Adipocyte (in vitro differentiated cells): ENCODE data around the gene CNEP1R1.
A peak's percentile ranks its signal among the peaks of the same experiment; 100 is the strongest.

Source experiments
- DNase-seq: peaks from one replicate; pipeline ENCODE4 v3.0.0-alpha.2; 2015; ENCODE audit warnings: low read depth
- H3K27me3 ChIP-seq: replicated peaks from 2 replicates; pipeline ENCODE4 v1.7.0; 2013; ENCODE audit warnings: mild to moderate bottlenecking, low read length, moderate library complexity; ENCODE audit not compliant: control insufficient read depth, insufficient read depth
- H3K36me3 ChIP-seq: 2 replicates; pipeline ENCODE4 v1.7.0; 2013; ENCODE audit warnings: low read length, mild to moderate bottlenecking, moderate library complexity; ENCODE audit not compliant: control insufficient read depth, insufficient read depth, severe bottlenecking
- H3K4me1 ChIP-seq: 2 replicates; pipeline ENCODE4 v1.7.0; 2013; ENCODE audit warnings: mild to moderate bottlenecking, low read length, moderate library complexity; ENCODE audit not compliant: control insufficient read depth, insufficient read depth
- H3K4me3 ChIP-seq: 2 replicates; pipeline ENCODE4 v1.7.0; 2013; ENCODE audit warnings: mild to moderate bottlenecking, low read length, moderate library complexity
- H3K9ac ChIP-seq: 2 replicates; pipeline ENCODE4 v1.7.0; 2013; ENCODE audit warnings: mild to moderate bottlenecking, low read length, moderate library complexity
- H3K9me3 ChIP-seq: 2 replicates; pipeline ENCODE4 v1.7.0; 2013; ENCODE audit warnings: mild to moderate bottlenecking, low read length, moderate library complexity; ENCODE audit not compliant: control insufficient read depth

The CNEP1R1 gene

DNA sequence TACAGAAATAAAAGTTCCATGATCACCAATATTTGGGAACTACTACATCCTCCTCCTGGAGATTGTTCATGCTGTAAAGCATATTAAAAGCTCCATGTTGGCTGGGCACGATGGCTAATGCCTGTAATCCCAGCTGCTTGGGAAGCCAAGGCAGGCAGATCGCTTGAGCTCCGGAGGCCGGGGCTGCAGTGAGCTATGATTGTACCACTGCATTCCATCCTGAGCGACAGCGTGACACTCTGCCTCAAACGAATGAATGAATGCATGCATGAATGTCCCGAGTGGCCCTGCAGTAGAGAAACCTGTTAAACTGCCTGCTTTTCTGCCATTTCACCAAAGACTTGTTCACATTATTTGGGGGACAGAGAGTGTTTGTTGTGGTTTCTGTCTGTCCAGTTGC, 15.0 kb downstream of the CNEP1R1 start:
- DNase-seq = no peak
- H3K4me3 ChIP-seq = no peak overlapping the region
- H3K36me3 ChIP-seq = peaks cover 23% of the 10 kb centered on the region
- no peaks in the 10 kb centered on the region for H3K9me3 ChIP-seq
- H3K9ac ChIP-seq = no peak overlapping the region
- H3K4me1 ChIP-seq = peaks cover 11% of the 10 kb centered on the region
- no peaks in the 10 kb centered on the region for H3K27me3 ChIP-seq

GRCh38 chr16:50040710-50041109, 15.7 kb downstream of the CNEP1R1 start:
- H3K4me1 ChIP-seq = peaks cover 11% of the 10 kb centered on the region
- peaks cover 16% of the 10 kb centered on the region for H3K36me3 ChIP-seq
- H3K4me3 ChIP-seq = no peak overlapping the region
- H3K9ac ChIP-seq = no peak overlapping the region
- no peaks in the 10 kb centered on the region for H3K27me3 ChIP-seq
- no peak for DNase-seq
- H3K9me3 ChIP-seq = no peaks in the 10 kb centered on the region

GRCh38 chr16:50043358-50043757, 18.3 kb downstream of the CNEP1R1 start:
- DNase-seq = no peak
- Histone ChIP-seq H3K4me1 (peaks cover under 1% of the 10 kb centered on the region), H3K27me3 (no peaks in the 10 kb centered on the region), H3K9ac (no peak overlapping the region), H3K36me3 (no peaks in the 10 kb centered on the region), H3K9me3 (no peaks in the 10 kb centered on the region), H3K4me3 (no peak overlapping the region)

GRCh38 chr16:50045412-50045811, 20.4 kb downstream of the CNEP1R1 start:
- H3K9ac ChIP-seq = no peak overlapping the region
- DNase-seq = no peak
- H3K27me3 ChIP-seq = no peaks in the 10 kb centered on the region
- no peaks in the 10 kb centered on the region for H3K9me3 ChIP-seq
- no peaks in the 10 kb centered on the region for H3K36me3 ChIP-seq
- no peaks in the 10 kb centered on the region for H3K4me1 ChIP-seq
- no peak overlapping the region for H3K4me3 ChIP-seq

GRCh38 chr16:50046853-50047252, 21.8 kb downstream of the CNEP1R1 start:
- no peaks in the 10 kb centered on the region for H3K9me3 ChIP-seq
- H3K4me3 ChIP-seq = no peak overlapping the region
- no peak overlapping the region for H3K9ac ChIP-seq
- no peaks in the 10 kb centered on the region for H3K36me3 ChIP-seq
- no peaks in the 10 kb centered on the region for H3K27me3 ChIP-seq
- no peaks in the 10 kb centered on the region for H3K4me1 ChIP-seq
- DNase-seq = no peak

- H3K9ac ChIP-seq = no peak overlapping the region
- H3K4me3 ChIP-seq = no peak overlapping the region
- H3K4me1 ChIP-seq = no peaks in the 10 kb centered on the region
- no peak for DNase-seq
- H3K36me3 ChIP-seq = no peaks in the 10 kb centered on the region
- no peaks in the 10 kb centered on the region for H3K27me3 ChIP-seq
- no peaks in the 10 kb centered on the region for H3K9me3 ChIP-seq
These were observed 22.8 kb downstream of the CNEP1R1 start for GRCh38 chr16:50047864-50048263.

DNA sequence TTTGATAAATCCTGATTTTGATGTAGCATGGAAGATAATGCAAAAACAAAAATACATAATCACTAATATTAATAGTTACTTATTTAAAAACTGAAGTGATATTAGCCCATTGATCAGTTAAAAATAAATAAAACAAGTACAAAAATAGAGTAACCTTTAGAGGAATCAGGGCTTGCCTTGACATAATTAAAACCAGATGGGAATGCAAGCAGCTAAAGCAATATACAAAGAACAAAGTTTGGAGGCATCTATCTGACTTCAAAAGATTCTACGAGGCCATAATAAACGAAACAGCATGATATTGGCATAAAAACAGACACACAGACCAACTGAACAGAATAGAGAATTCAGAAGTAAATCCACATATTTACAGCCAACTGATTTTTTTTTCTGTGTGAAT, 25.8 kb downstream of the CNEP1R1 start:
- Histone ChIP-seq H3K4me1 (no peaks in the 10 kb centered on the region), H3K4me3 (no peak overlapping the region), H3K9ac (no peak overlapping the region), H3K27me3 (no peaks in the 10 kb centered on the region), H3K36me3 (no peaks in the 10 kb centered on the region), H3K9me3 (no peaks in the 10 kb centered on the region)
- peak; percentile 79 for DNase-seq

DNA sequence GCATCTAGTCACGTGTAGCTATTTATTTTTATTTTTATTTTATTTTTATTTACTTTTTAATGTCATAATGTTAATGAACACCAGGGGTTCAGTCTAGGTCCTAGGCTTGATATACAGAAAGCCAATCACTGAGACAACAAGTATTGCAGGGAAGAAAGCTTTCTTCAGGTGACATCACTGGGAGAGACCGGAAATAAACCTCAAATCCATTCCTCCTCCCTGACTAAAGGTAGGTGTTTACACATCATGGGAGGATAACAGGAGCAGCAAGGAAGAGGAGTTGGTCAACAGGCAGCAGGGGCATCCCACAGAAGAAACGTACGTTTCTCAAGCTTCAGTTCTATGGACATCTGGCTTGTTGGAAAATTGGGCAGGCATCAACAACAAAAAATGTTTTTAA, 31.2 kb downstream of the CNEP1R1 start:
- Histone ChIP-seq H3K4me3 (no peak overlapping the region), H3K9ac (no peak overlapping the region), H3K4me1 (no peaks in the 10 kb centered on the region), H3K27me3 (no peaks in the 10 kb centered on the region), H3K36me3 (no peaks in the 10 kb centered on the region), H3K9me3 (peaks cover 7% of the 10 kb centered on the region)
- DNase-seq = no peak

DNA sequence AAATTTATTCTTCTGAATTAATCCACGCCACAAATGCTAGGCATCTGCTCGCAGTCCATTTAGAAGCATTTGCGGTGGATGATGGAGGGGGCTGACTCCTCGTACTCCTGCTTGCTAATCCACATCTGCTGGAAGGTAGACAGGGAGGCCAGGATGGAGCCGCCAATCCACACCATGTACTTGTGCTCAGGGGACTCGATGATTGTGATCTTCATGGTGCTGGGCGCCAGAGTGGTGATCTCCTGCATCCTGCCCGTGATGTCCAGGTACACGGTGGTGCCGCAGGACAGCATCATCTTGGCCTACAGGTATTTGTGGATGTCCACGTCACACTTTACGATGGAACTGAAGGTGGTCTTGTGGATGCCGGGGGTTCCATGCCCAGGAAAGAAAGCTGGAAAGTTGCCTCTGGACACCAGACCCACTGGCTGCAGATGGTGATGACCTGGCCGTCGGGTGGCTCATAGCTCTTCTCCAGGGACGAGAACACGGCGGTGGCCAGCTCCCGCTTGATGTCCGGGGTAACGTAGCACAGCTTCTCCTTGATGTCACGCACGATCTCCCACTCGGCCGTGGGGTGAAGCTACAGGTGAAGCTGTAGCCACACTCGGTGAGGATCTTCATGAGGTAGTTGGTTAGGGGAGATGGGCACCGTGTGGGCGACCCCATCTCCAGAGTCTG, 33.2 kb downstream of the CNEP1R1 start:
- H3K4me1 ChIP-seq = no peaks in the 10 kb centered on the region
- H3K4me3 ChIP-seq = no peak overlapping the region
- no peaks in the 10 kb centered on the region for H3K36me3 ChIP-seq
- no peak for DNase-seq
- H3K9ac ChIP-seq = no peak overlapping the region
- H3K9me3 ChIP-seq = peaks cover 7% of the 10 kb centered on the region
- H3K27me3 ChIP-seq = no peaks in the 10 kb centered on the region

DNA sequence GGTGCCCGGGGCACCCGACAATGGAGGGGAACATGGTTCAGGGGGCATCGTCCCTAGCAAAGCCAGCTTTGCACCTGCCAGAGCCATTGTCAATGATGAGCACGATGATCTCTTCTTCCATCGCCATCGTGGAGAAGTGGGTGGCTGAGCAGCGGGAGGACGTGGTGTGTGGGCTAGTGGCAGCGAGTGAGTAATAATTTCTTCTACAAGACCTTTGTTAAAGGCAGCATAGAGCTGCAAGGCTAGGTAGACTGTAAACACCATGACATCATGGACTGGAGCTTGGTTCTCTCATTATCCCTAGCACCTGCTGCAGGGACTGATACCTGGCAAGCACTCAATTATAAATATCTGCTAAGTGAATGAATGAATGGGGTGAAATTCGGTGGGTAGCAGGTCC, 34.1 kb downstream of the CNEP1R1 start:
- Histone ChIP-seq H3K9me3 (peaks cover 7% of the 10 kb centered on the region), H3K4me1 (no peaks in the 10 kb centered on the region), H3K36me3 (no peaks in the 10 kb centered on the region), H3K9ac (no peak overlapping the region), H3K4me3 (no peak overlapping the region), H3K27me3 (no peaks in the 10 kb centered on the region)
- no peak for DNase-seq

- Histone ChIP-seq H3K9ac (no peak overlapping the region), H3K36me3 (no peaks in the 10 kb centered on the region), H3K4me3 (no peak overlapping the region), H3K9me3 (peaks cover 7% of the 10 kb centered on the region), H3K4me1 (no peaks in the 10 kb centered on the region), H3K27me3 (no peaks in the 10 kb centered on the region)
- DNase-seq = no peak
These were observed 34.6 kb downstream of the CNEP1R1 start for GRCh38 chr16:50059669-50060068.

GRCh38 chr16:50061326-50061725, 36.3 kb downstream of the CNEP1R1 start:
- no peak for DNase-seq
- no peak overlapping the region for H3K4me3 ChIP-seq

More at GRCh38 chr16:50061326-50061725, 36.3 kb downstream of the CNEP1R1 start:
- H3K9ac ChIP-seq = no peak overlapping the region
- H3K4me1 ChIP-seq = no peaks in the 10 kb centered on the region
- no peaks in the 10 kb centered on the region for H3K36me3 ChIP-seq
- H3K9me3 ChIP-seq = peaks cover 5% of the 10 kb centered on the region
- no peaks in the 10 kb centered on the region for H3K27me3 ChIP-seq
